ENCODE measurements around the gene ACOT7. TPM values are rescaled to one million over a fixed set of nuclear protein-coding genes. Genes with fewer than 3 reads are reported as not detected.
A peak's percentile ranks its signal among the peaks of the same experiment; 100 is the strongest.
"Not testable (repeated sequence)": the region's sequence is repeated elsewhere in the genome, so short reads cannot be mapped to it uniquely, and the experiment has no call there.

ACOT7 gene
- total RNA-seq, 1 donor from 2014 or later: 48.1 TPM

DNA sequence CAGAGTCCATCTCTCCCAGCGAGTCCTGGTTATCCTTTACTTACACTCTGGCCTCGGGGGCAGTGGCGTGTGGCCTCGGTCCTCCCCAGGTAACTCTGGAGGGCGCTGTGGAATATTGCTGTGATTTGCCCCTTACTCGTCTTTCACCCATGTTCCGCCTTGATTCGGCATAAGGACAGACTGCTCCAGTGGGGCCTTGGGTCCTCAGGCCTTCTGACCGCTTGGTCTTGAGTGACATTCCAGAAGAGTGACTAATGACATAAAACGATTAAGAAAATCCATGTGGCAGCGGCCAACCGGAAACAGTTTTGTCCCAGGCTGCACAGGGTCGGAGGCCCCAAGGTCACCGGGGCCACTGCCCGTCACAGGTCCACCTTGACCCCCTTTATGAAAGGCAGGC is 168.8 kb downstream of the ACOT7 start:
- Mint-ChIP-seq H3K4me3 (ENCODE audit: unreplicated experiment) (no peak overlapping the region), H3K9me3 (ENCODE audit: low read depth) (no peaks in the 10 kb centered on the region), H3K27me3 (ENCODE audit: low read depth) (no peaks in the 10 kb centered on the region), H3K36me3 (ENCODE audit: low read depth) (peaks cover 20% of the 10 kb centered on the region), H3K4me1 (ENCODE audit: low read depth) (peaks cover 17% of the 10 kb centered on the region), H3K27ac (ENCODE audit: unreplicated experiment) (peak overlapping the region; percentile 22)
- no peak for DNase-seq (ENCODE audit: low spot score)
- TF ChIP-seq, protein P1, sequence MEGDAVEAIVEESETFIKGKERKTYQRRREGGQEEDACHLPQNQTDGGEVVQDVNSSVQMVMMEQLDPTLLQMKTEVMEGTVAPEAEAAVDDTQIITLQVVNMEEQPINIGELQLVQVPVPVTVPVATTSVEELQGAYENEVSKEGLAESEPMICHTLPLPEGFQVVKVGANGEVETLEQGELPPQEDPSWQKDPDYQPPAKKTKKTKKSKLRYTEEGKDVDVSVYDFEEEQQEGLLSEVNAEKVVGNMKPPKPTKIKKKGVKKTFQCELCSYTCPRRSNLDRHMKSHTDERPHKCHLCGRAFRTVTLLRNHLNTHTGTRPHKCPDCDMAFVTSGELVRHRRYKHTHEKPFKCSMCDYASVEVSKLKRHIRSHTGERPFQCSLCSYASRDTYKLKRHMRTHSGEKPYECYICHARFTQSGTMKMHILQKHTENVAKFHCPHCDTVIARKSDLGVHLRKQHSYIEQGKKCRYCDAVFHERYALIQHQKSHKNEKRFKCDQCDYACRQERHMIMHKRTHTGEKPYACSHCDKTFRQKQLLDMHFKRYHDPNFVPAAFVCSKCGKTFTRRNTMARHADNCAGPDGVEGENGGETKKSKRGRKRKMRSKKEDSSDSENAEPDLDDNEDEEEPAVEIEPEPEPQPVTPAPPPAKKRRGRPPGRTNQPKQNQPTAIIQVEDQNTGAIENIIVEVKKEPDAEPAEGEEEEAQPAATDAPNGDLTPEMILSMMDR (IDR thresholded peaks at IDR 0.05): no peak

DNA sequence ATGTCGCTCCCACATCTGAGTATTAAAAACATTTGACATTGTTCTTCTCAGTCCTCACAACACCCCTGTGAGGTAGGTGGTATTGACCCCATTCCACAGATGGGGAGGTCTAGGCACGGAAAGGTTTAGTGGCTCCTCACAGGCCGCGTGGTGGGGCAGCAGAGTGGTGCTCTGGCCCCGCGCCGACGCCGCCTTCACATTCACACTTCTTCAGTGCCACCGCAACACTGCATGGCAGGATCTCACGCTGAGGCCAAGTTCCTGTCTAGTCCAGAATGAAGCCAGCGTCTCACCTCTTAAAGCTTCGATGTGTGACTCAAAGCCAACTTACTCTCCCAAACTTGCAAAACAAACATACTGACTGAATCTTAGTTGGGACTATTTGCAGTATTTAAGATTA is 169.9 kb downstream of the ACOT7 start:
- H3K36me3 Mint-ChIP-seq (ENCODE audit: low read depth): peaks cover 19% of the 10 kb centered on the region
- peaks cover 17% of the 10 kb centered on the region for H3K4me1 Mint-ChIP-seq (ENCODE audit: low read depth)
- no peak overlapping the region for H3K27ac Mint-ChIP-seq (ENCODE audit: unreplicated experiment)
- no peak for DNase-seq (ENCODE audit: low spot score)
- H3K27me3 Mint-ChIP-seq (ENCODE audit: low read depth): no peaks in the 10 kb centered on the region
- H3K9me3 Mint-ChIP-seq (ENCODE audit: low read depth): no peaks in the 10 kb centered on the region
- TF ChIP-seq, protein P1 (IDR thresholded peaks at IDR 0.05): no peak
- no peak overlapping the region for H3K4me3 Mint-ChIP-seq (ENCODE audit: unreplicated experiment)

DNA sequence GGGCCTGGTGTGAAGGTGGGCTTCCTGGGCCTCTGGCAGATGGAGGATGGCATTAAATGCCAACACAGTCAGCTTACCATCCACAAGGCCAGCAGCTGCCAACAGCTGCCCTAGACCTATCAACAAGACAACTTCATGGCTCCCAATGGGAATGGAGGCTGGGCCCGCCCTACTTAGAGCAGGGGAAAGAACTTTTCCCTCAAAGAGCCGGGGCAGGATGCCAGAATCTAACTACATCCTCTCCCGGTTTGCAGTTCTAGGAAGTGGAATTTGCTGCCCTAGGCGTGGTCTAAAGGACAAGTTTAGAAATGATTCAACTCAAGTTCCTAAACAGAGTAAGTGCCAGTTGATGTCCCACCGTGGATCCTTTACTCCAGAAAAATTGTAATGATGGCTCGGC is 170.9 kb downstream of the ACOT7 start:
- DNase-seq (ENCODE audit: low spot score): no peak
- peaks cover 19% of the 10 kb centered on the region for H3K36me3 Mint-ChIP-seq (ENCODE audit: low read depth)
- no peaks in the 10 kb centered on the region for H3K27me3 Mint-ChIP-seq (ENCODE audit: low read depth)
- H3K27ac Mint-ChIP-seq (ENCODE audit: unreplicated experiment): peak overlapping the region; percentile 45
- TF ChIP-seq, protein P1 (IDR thresholded peaks at IDR 0.05): no peak
- no peak overlapping the region for H3K4me3 Mint-ChIP-seq (ENCODE audit: unreplicated experiment)
- no peaks in the 10 kb centered on the region for H3K9me3 Mint-ChIP-seq (ENCODE audit: low read depth)
- H3K4me1 Mint-ChIP-seq (ENCODE audit: low read depth): peaks cover 17% of the 10 kb centered on the region

DNA sequence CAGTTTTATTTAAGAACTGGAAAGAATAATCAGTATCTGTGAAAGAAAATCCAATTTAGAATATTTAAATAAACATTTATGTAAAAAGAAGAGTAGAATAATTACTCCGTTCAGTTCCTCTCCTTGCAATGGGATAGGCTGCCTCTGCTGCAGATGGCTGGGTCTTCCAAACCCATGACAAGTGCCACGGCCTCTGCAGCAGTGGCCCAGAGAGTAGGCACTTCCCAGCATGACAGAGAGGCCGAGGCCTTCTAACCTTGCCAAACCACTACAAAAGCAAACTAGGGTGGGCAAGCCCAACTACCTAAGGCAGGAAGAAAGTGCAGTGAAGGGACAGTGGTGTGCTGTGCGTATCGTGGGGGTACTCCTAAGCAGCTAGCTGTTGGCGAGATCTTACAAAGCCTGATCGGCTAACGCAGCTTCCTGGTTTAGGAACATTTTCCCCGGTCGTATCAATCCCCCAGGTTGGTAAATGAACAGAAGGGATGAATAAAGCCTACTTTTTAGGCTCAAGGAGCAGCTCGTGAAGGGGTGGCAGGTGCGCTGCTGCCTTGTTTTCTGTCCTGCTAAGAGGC is 172.3 kb downstream of the ACOT7 start:
- DNase-seq (ENCODE audit: low spot score): no peak
- Mint-ChIP-seq H3K36me3 (ENCODE audit: low read depth) (peaks cover 20% of the 10 kb centered on the region), H3K4me3 (ENCODE audit: unreplicated experiment) (no peak overlapping the region)

DNA sequence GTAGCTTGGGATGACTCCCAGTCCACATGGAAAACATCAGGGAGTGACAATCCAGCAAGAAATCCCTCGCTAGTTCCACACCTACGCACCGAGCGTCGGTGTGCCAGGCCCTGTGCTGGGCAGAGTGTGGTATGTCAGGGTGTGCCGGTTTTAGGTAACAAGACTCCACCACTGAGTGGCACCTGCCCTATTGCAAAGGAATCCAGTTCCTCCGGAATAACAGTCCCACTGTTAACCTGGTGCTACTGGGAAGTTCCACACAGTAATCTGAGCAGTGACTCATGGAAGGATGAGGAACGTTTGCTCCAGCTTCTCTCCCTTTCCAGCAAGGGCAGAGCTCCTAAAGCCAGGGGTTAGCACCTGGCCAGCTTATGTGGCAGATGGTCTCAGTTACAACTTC is 173.3 kb downstream of the ACOT7 start:
- Mint-ChIP-seq H3K27ac (ENCODE audit: unreplicated experiment) (no peak overlapping the region), H3K27me3 (ENCODE audit: low read depth) (no peaks in the 10 kb centered on the region), H3K4me1 (ENCODE audit: low read depth) (peaks cover 15% of the 10 kb centered on the region), H3K4me3 (ENCODE audit: unreplicated experiment) (no peak overlapping the region), H3K9me3 (ENCODE audit: low read depth) (no peaks in the 10 kb centered on the region), H3K36me3 (ENCODE audit: low read depth) (peaks cover 21% of the 10 kb centered on the region)
- TF ChIP-seq, protein P1 (IDR thresholded peaks at IDR 0.05): no peak
- no peak for DNase-seq (ENCODE audit: low spot score)

More for the DNA sequence above, 172.3 kb downstream of the ACOT7 start:
- Mint-ChIP-seq H3K27ac (ENCODE audit: unreplicated experiment) (no peak overlapping the region), H3K4me1 (ENCODE audit: low read depth) (peaks cover 16% of the 10 kb centered on the region), H3K9me3 (ENCODE audit: low read depth) (no peaks in the 10 kb centered on the region), H3K27me3 (ENCODE audit: low read depth) (no peaks in the 10 kb centered on the region)
- TF ChIP-seq, protein P1 (IDR thresholded peaks at IDR 0.05): no peak

DNA sequence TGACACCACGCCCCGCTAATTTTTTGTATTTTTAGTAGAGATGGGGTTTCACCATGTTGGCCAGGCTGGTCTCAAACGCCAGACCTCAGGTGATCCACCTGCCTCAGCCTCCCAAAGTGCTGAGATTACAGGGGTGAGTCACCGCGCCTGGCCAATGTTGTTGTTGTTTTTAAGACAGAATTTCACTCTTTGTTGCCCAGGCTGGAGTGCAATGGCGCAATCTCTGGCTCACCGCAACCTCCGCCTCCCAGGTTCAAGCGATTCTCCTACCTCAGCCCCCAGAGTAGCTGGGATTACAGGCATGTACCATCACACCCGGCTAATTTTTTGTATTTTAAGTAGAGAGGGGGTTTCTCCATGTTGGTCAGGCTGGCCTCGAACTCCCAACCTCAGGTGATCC is 173.9 kb downstream of the ACOT7 start:
- peaks cover 19% of the 10 kb centered on the region for H3K36me3 Mint-ChIP-seq (ENCODE audit: low read depth)
- H3K9me3 Mint-ChIP-seq (ENCODE audit: low read depth); H3K27me3 Mint-ChIP-seq (ENCODE audit: low read depth); H3K4me1 Mint-ChIP-seq (ENCODE audit: low read depth); H3K4me3 Mint-ChIP-seq (ENCODE audit: unreplicated experiment); DNase-seq (ENCODE audit: low spot score); H3K27ac Mint-ChIP-seq (ENCODE audit: unreplicated experiment): not testable (repeated sequence)
